Measurements from ENCODE around the gene TMEM121.
A peak's percentile ranks its signal among the peaks of the same experiment; 100 is the strongest.
"Not testable (repeated sequence)": the region's sequence is repeated elsewhere in the genome, so short reads cannot be mapped to it uniquely, and the experiment has no call there.

Gene TMEM121

DNA sequence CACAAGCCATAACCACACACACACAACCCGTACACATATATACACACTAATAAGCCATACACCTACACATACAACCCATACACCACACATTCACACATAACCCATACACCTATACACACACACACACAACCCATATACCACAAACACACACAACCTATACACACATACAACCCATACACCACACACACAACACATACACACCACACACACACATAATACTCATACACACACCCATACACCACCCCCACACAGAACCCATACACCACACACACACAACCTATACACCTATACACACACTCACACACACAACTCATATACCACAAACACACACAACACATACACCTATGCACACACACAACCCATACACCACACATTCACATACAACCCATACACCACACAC lies 44.1 kb downstream of the TMEM121 start:
- no peak for DNase-seq

DNA sequence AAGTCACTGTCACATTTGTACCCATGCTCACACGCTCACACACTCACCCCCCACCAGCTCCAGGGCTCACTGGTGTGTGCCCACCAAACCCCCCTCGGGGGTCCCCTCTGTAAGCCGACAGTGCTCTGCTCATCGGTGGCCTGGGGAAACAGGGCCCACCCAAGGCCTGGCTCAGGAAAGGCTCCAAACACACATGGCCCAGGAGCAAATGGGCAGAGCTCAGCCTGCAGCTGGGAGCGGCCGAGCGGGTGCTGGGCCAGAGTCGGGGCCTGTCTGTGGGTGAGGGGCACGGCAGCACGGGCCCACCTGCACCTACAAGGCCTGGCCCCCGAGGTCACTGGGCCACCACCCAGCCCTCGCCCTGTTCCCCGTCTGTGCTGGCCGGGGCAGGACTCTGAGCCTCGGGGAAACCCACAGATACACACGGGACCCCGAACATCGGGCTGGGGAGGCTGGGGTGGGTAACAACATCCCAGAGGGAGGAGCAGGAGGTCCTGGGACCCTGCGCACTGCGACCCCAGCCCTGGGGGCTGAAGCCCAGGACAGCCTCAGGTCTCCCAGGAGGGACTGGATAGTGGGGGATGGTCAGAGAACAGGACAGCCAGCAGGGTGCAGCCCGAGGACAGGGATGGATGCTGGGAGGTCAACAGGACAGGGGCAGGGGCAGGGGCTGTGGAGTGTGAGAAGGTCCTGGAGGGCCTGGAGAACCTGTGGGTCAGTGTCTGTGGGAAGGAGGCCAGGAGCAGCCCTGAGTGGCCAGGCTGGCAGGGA lies 45.0 kb downstream of the TMEM121 start:
- not testable (repeated sequence) for DNase-seq

DNA sequence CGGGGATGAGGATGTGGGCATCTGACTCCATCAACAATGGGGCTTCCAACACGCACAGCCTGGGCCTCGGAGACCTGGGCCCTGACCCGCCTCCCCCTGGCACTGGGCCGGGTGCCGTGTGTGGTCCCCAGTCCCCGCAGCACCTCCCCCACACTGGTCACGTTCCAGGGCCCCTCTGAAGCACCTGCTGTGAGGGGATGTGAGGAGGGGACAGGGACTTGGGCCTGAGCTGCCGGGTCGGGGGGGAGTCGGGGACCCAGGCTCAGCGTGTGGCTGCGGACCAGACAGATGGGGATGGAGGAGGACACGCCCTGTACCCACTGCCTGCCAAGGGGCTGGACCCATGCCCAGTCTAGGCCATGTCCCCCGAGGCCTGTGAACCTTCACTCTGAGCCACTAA lies 45.7 kb downstream of the TMEM121 start:
- not testable (repeated sequence) for DNase-seq

DNA sequence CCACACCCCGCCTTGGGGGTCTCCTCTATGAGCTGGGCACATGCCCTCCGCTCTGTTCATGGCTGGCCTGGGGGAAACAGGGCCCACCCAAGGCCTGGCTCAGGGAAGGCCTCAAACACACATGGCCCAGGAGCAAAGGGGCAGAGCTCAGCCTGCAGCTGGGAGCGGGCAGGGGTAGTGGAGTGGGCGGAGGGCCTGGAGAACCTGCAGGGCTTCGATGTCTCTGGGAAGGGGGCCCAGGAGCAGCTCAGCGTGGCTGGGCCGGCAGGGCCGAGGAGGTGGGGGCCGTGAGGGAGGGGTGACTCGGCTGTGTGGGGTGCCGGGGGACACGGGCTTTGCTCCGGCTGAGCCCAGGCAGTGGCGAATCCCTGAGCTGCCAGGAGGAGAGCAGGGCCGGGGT lies 47.5 kb downstream of the TMEM121 start:
- not testable (repeated sequence) for DNase-seq

DNA sequence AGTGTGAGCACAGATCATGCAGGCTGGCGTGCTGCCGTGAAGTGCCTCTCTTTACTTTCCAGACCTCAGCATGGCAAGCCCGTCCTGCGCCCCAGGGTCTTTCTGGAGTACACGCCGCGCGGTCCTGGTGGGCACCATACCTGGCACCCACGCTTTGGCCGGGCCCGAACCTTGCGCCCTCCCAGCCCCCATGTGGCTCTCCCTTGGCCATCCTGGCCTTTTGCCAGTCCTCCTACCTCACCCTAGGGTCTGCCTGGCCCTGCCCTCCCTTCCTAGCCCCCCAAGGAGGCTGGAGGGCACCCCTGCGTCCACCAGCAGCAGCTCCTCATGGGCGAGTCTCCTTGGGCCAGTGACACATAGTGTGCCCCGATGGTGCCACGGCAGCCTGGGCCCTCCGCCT lies 48.0 kb downstream of the TMEM121 start:
- not testable (repeated sequence) for DNase-seq

DNA sequence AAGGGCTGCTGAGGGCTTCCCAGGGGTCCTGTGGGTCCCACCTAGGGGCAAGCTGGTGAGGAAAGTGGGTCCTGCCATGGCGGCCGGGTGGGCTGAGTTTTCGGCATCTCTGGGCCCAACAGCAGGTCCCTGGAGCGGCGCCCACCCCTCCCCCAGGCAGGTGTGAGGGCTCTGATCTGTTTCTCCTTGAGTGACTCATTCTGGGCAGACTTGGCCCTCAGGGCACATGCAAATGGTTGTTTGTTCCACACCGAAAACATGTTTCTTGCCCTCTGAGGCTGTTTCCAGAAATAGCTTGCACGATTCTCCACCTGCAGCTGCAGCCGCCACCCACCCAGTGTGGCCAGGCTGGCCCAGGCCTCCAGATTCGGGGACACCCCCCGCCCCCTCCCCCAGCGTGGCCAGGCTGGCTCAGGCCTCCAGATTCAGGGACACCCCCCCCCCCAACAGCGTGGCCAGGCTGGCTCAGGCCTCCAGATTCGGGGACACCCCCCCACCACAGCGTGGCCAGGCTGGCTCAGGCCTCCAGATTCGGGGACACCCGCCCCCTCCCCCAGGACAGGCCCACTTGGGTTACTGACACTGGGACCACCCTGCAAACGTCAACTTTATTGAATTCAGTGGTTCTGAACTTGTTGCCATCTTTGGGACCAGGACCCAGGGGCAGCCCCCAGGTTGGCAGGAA lies 48.8 kb downstream of the TMEM121 start:
- not testable (repeated sequence) for DNase-seq

DNA sequence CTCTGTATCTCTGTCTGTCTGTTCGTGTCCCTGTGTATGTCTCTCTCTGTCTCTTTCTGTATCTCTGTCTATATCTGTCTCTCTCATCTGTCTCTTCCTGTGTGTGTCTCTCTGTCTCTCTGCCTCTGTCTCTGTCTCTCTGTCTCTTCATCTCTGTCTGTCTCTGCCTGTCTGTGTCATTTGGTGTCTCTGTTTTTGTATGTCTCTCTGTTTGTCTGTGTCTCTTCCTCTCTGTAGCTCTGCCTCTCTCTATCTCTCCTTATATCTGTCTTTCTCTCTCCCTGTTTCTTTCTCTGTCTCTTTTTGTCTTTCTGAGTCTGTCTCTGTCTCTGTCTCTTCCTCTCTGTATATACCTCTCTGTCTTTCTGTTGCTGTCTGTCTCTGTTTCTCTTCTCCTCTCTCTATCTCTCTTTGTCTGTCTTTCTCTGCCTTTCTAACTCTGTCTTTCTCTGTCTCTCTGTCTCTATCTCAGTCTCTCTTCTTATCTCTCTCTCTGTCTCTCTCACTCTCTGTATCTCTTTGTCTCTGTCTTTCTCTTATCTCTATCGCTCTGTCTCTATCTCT lies 50.2 kb downstream of the TMEM121 start:
- DNase-seq, result no peak

DNA sequence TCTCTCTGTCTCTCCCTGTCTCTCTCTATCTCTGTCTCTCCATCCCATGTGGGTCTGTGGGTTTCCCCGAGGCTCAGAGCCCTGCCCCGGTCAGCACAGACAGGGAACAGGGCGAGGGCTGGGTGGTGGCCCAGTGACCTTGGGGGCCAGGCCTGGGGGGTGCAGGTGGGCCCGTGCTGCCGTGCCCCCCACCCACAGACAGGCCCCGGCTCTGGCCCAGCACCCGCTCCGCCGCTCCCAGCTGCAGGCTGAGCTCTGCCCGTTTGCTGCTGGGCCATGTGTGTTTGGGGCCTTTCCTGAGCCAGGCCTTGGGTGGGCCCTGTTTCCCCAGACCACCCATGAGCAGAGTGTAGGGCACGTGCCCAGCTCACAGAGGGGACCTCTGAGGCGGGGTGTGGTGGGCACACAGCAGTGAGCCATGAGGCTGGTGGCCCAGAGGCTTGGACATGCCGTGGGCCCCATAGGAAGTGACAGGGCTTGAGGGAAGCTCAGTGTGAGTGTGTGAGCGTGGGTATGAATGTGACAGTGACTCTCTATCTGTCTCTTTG lies 51.0 kb downstream of the TMEM121 start:
- peak; percentile 45 for DNase-seq

DNA sequence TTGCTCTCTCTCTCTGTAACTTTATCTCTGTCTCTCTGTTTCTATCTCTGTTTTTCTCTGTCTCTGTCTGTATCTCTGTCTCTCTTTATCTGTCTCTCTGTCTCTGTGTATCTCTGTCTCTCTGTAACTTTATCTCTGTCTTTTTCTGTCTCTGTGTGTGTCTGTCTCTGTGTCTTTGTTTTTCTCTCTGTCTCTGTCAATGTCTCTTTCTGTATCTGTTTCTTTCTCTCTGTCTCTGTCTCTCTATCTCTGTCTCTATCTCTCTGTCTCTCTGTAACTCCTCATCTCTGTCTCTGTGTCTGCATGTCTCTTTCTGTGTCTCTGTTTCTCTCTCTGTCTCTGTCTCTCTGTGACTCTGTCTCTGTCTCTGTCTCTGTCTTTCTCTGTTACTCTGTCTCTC lies 51.7 kb downstream of the TMEM121 start:
- no peak for DNase-seq

DNA sequence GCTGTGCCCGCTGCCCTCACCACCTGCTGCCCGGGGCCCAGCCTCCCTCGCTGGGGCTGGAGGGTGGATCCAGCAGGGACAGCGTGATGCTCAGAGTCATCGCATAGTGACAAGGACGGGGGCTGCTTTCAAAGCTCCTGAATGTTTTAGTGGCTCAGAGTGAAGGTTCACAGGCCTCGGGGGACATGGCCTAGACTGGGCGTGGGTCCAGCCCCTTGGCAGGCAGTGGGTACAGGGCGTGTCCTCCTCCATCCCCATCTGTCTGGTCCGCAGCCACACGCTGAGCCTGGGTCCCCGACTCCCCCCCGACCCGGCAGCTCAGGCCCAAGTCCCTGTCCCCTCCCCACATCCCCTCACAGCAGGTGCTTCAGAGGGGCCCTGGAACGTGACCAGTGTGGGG lies 52.8 kb downstream of the TMEM121 start:
- not testable (repeated sequence) for DNase-seq

Data from activated CD4-positive, alpha-beta T cell treated with anti-CD3 and anti-CD28 coated beads, Interleukin-10, Interleukin-2, amounts not matched to agents 100 ng/mL and 50 ng/mL, durations not matched to agents 16 hours and 8 hours (primary cell).